MM.1S (cell line): ENCODE results near the gene IFRD2.

Experiments
- CTCF ChIP-seq: fragments of 300-600 bp; sonication (generic); IDR thresholded peaks from 2 replicates; pipeline ENCODE4 v1.5.1; 2016; ENCODE audit warnings: antibody characterized with exemption, low read length, mixed read lengths
- EZH2 ChIP-seq: fragments of 300-600 bp; sonication (generic); optimal IDR thresholded peaks from 2 replicates; pipeline ENCODE3; 2017; ENCODE audit warnings: low read depth, mild to moderate bottlenecking, antibody characterized with exemption, low read length, mixed read lengths
- EZH2phosphoT487 ChIP-seq: fragments of 300-600 bp; sonication (generic); IDR thresholded peaks from 2 replicates; pipeline ENCODE4 v1.6.1; 2018; ENCODE audit warnings: antibody characterized with exemption, low read length

GRCh38 chr3:50302095-50303012 is 10.1 kb upstream of the IFRD2 start:
- no peak for TF ChIP-seq CTCF
- TF ChIP-seq EZH2: no peak
- no peak for TF ChIP-seq EZH2phosphoT487
